HCT116 (cell line): ENCODE data around the gene ALOX12B. TPM values are rescaled to one million over a fixed set of nuclear protein-coding genes. Genes with fewer than 3 reads are reported as not detected.

Experiments used
- ATAC-seq: fragments of 200-7000 bp; cut with Tn5 transposase; 2 replicates; pipeline ENCODE4 v1.9.1; 2020; ENCODE audit warnings: mild to moderate bottlenecking, moderate library complexity
- BruUV-seq: library from RNA; stranded (reverse); fragments of 400-500 nt; replicated peaks from 2 replicates; lab custom pipeline; 2021; lab: Mats Ljungman, UMichigan
- CTCF ChIA-PET: fragments of 300-600 bp; sonication (Branson Sonifier 250); formaldehyde crosslinking; loops from one replicate; lab custom pipeline; 2021; ENCODE audit warnings: antibody characterized with exemption; lab: Charles Lee
- POLR2A ChIA-PET: fragments of 300-600, 350-600 bp; sonication (Branson Sonifier 250); formaldehyde crosslinking; loops from one replicate; lab custom pipeline; 2021; ENCODE audit warnings: antibody characterized with exemption; lab: Charles Lee
- RAD21 ChIA-PET, 2 experiments: fragments of 300-600 bp; sonication (Branson Sonifier 250); formaldehyde crosslinking; loops; one replicate each; lab custom pipeline; 2023; ENCODE audit warnings: low total read pairs in 2 of 2; ENCODE audit not compliant: uncharacterized antibody in 2 of 2, unreplicated experiment in 2 of 2, low non-redundant PET in 1 of 2; lab: Charles Lee
- DNase-seq: peaks from one replicate; pipeline ENCODE4 v3.0.0-alpha.2; 2010; ENCODE audit warnings: low read depth, low spot score
- H2AFZ ChIP-seq: fragments of 200-600 bp; shearing (Covaris generic), sonication (generic); 2 replicates; pipeline ENCODE4 v1.6.1; 2017; ENCODE audit warnings: low read depth, mixed run types, mixed read lengths, antibody characterized with exemption, low read length; ENCODE audit not compliant: poor library complexity, severe bottlenecking
- H3K27ac ChIP-seq: 2 replicates; pipeline ENCODE4 v1.5.1; 2012; ENCODE audit warnings: low read depth, low read length
- H3K27me3 ChIP-seq: fragments of 200-600 bp; sonication (generic); 2 replicates; pipeline ENCODE4 v1.6.1; 2016; ENCODE audit warnings: mixed run types, low read length, mixed read lengths; ENCODE audit not compliant: insufficient read depth
- H3K36me3 ChIP-seq, 2 experiments: fragments of 200-500 bp in 1 of 2; fragments of 200-600 bp in 1 of 2; sonication (Bioruptor generic) in 1 of 2; sonication (generic) in 1 of 2; 2 replicates each; pipeline versions ENCODE4 v1.5.1 to v1.6.1; 2014 to 2016; ENCODE audit warnings: low read length in 2 of 2, inconsistent platforms in 1 of 2, mixed read lengths in 1 of 2, mixed run types in 1 of 2; ENCODE audit not compliant: insufficient read depth in 2 of 2, control insufficient read depth in 1 of 2
- H3K4me1 ChIP-seq, 2 experiments: fragments of 200-600 bp in 1 of 2; sonication (generic) in 1 of 2; 2 replicates each; pipeline versions ENCODE4 v1.5.1 to v1.6.1; 2012 to 2017; ENCODE audit warnings: low read length in 2 of 2, inconsistent platforms in 1 of 2, mild to moderate bottlenecking in 1 of 2, mixed read lengths in 1 of 2, mixed run types in 1 of 2, moderate library complexity in 1 of 2; ENCODE audit not compliant: insufficient read depth in 2 of 2, control insufficient read depth in 1 of 2
- H3K4me2 ChIP-seq: fragments of 200-600 bp; sonication (generic); 2 replicates; pipeline ENCODE4 v1.6.1; 2017; ENCODE audit warnings: mixed run types, low read length, mixed read lengths
- H3K4me3 ChIP-seq, 2 experiments: fragments of 200-600 bp in 1 of 2; sonication (generic) in 1 of 2; replicated peaks in 1 of 2; 2 replicates each; pipeline ENCODE4 v1.5.1; 2011 to 2016; ENCODE audit warnings: low read length in 2 of 2, control low read depth in 1 of 2, low read depth in 1 of 2, mild to moderate bottlenecking in 1 of 2, mixed read lengths in 1 of 2, mixed run types in 1 of 2
- H3K79me2 ChIP-seq: fragments of 200-600 bp; sonication (generic); 2 replicates; pipeline ENCODE4 v1.6.1; 2017; ENCODE audit warnings: mild to moderate bottlenecking, mixed run types, low read length, moderate library complexity, mixed read lengths; ENCODE audit not compliant: insufficient read depth
- H3K9ac ChIP-seq: fragments of 200-600 bp; sonication (generic); 2 replicates; pipeline ENCODE4 v1.6.1; 2016; ENCODE audit warnings: low read length, mixed read lengths
- H3K9me2 ChIP-seq: fragments of 200-600 bp; sonication (generic), shearing (Covaris generic); 2 replicates; pipeline ENCODE4 v1.6.1; 2017; ENCODE audit warnings: mixed run types, mild to moderate bottlenecking, moderate library complexity; ENCODE audit not compliant: insufficient read depth
- H3K9me3 ChIP-seq, 2 experiments: fragments of 200-500 bp in 1 of 2; fragments of 200-600 bp in 1 of 2; sonication (Bioruptor generic) in 1 of 2; sonication (generic) in 1 of 2; 2 replicates each; pipeline ENCODE4 v1.6.1; 2014 to 2017; ENCODE audit warnings: low read length in 2 of 2, mixed read lengths in 2 of 2, inconsistent platforms in 1 of 2, low read depth in 1 of 2, mild to moderate bottlenecking in 1 of 2, mixed run types in 1 of 2, moderate library complexity in 1 of 2; ENCODE audit not compliant: control insufficient read depth in 1 of 2, insufficient read depth in 1 of 2
- H4K20me1 ChIP-seq: fragments of 200-600 bp; sonication (generic), shearing (Covaris generic); 2 replicates; pipeline ENCODE4 v1.6.1; 2017; ENCODE audit warnings: mixed run types, mild to moderate bottlenecking, moderate library complexity; ENCODE audit not compliant: insufficient read depth
- ATF3 ChIP-seq: IDR thresholded peaks from 2 replicates; pipeline ENCODE4 v1.6.1; 2012
- CBX3 ChIP-seq: IDR thresholded peaks from 2 replicates; pipeline ENCODE4 v1.6.1; 2012; ENCODE audit warnings: low read depth
- CTCF ChIP-seq, 3 experiments: fragments of 200-600 bp in 1 of 3; sonication (generic) in 1 of 3; IDR thresholded peaks in 2 of 3; conservative IDR thresholded peaks in 1 of 3; 2 replicates each; pipeline ENCODE4 v1.5.1; 2012 to 2017; ENCODE audit warnings: low read depth in 2 of 3, low read length in 2 of 3, antibody characterized with exemption in 1 of 3, borderline replicate concordance in 1 of 3, control low read depth in 1 of 3, mild to moderate bottlenecking in 1 of 3, mixed read lengths in 1 of 3, mixed run types in 1 of 3, moderate library complexity in 1 of 3; ENCODE audit not compliant: insufficient read depth in 1 of 3
- EGR1 ChIP-seq: IDR thresholded peaks from 2 replicates; pipeline ENCODE4 v1.6.1; 2012; ENCODE audit warnings: low read depth
- EZH2 ChIP-seq: fragments of 200-600 bp; sonication (generic); IDR thresholded peaks from 2 replicates; pipeline ENCODE4 v1.6.1; 2017; ENCODE audit warnings: antibody characterized with exemption, mixed run types
- FOSL1 ChIP-seq: IDR thresholded peaks from 2 replicates; pipeline ENCODE4 v1.6.1; 2012; ENCODE audit warnings: low read depth
- JUND ChIP-seq: IDR thresholded peaks from 2 replicates; pipeline ENCODE4 v1.6.1; 2012
- MAX ChIP-seq: IDR thresholded peaks from 2 replicates; pipeline ENCODE4 v1.6.1; 2012
- POLR2A ChIP-seq: IDR thresholded peaks from 2 replicates; pipeline ENCODE4 v1.7.0; 2011; ENCODE audit warnings: borderline replicate concordance; ENCODE audit not compliant: insufficient read depth, insufficient read length; ENCODE audit errors: extremely low read depth
- SP1 ChIP-seq: IDR thresholded peaks from 2 replicates; pipeline ENCODE4 v1.6.1; 2012; ENCODE audit warnings: low read depth
- SRF ChIP-seq: IDR thresholded peaks from 2 replicates; pipeline ENCODE4 v1.6.1; 2012; ENCODE audit warnings: low read depth
- TCF7L2 ChIP-seq: IDR thresholded peaks from 2 replicates; pipeline ENCODE4 v1.7.0; 2011; ENCODE audit warnings: borderline replicate concordance, inconsistent platforms; ENCODE audit not compliant: insufficient read depth, insufficient read length; ENCODE audit errors: extremely low read depth
- ZFX ChIP-seq: fragments of 450-650 bp; IDR thresholded peaks from 2 replicates; pipeline ENCODE4 v1.6.1; 2017
- intact Hi-C: fragments of 100-400 bp; cut with micrococcal nuclease; formaldehyde crosslinking; loops from 2 replicates; pipeline ENCODE4 v1.10.0; 2022
- total RNA-seq: library from RNA; stranded (reverse); gene quantifications from one replicate; pipeline ENCODE4 v1.2.1, GENCODE V29; 2021; ENCODE audit not compliant: unreplicated experiment

The ALOX12B gene
- total RNA-seq, 1 experiment from 2014 or later: 3.8 TPM

GRCh38 chr17:8075574-8076342 lies 11.8 kb downstream of the ALOX12B start:
- intact Hi-C loops: loop anchor here (5.0 kb wide), 1 partner anchor 42 kb away; the partner anchor contains the start of gene ALOXE3
- ChIA-PET RAD21 (no interaction called here), POLR2A (no interaction called here), CTCF (interaction anchor here (0.7 to 2.5 kb wide), 2 partner anchors 28 to 671 kb away, joined by 3 to 6 read pairs; no protein-coding TSS in a partner anchor)
- BruUV-seq: no TSS peak
- no peak for ATAC-seq
- H3K79me2 ChIP-seq: peaks cover 2% of the 10 kb centered on the region; the same call in 1 of the 2 replicates
- no peak overlapping the region for H3K4me2 ChIP-seq
- no peak for DNase-seq
- no peak overlapping the region for H2AFZ ChIP-seq
- peaks cover 4% of the 10 kb centered on the region; the same call in 1 of the 2 replicates for H3K27me3 ChIP-seq
- peaks cover 2 to 35% of the 10 kb centered on the region in 2 experiments; a peak in 3 of 4 replicates for H3K4me1 ChIP-seq
- H3K4me3 ChIP-seq: no peak overlapping the region
- no peak overlapping the region for H3K27ac ChIP-seq
- no peak overlapping the region for H3K9ac ChIP-seq
- no peaks in the 10 kb centered on the region for H3K9me2 ChIP-seq
- no peaks in the 10 kb centered on the region for H4K20me1 ChIP-seq
- no peaks in the 10 kb centered on the region for H3K9me3 ChIP-seq
- H3K36me3 ChIP-seq: no peaks in the 10 kb centered on the region
- TF ChIP-seq EGR1 (no peak), EZH2 (no peak), CBX3 (no peak), CTCF (IDR thresholded peaks at IDR 0.05 in 2 of 3, conservative IDR thresholded peaks at IDR 0.05 in 1 of 3; ENCODE audit: borderline replicate concordance in 1 of 3, insufficient read depth in 1 of 3, low read depth in 2 of 3, low read length in 2 of 3) (no peak), MAX (no peak), FOSL1 (no peak), POLR2A (no peak), ATF3 (no peak), SP1 (no peak), ZFX (no peak), JUND (no peak), TCF7L2 (no peak), SRF (no peak)
